ENCODE data around the gene GAPVD1. TPM values are rescaled to one million over a fixed set of nuclear protein-coding genes. Genes with fewer than 3 reads are reported as not detected.

Gene GAPVD1
- polyA plus RNA-seq, 3 donors from 2014 or later: 18.1 to 53.3 (median 28.7) TPM

GRCh38 chr9:125376261-125377226 is 114.9 kb downstream of the GAPVD1 start:
- H3K4me1 Mint-ChIP-seq: peaks cover 6 to 10% of the 10 kb centered on the region in 2 donors
- no peaks in the 10 kb centered on the region for H3K36me3 Mint-ChIP-seq
- H3K9me3 Mint-ChIP-seq: no peaks in the 10 kb centered on the region
- H3K4me3 Mint-ChIP-seq: no peak overlapping the region
- no peak overlapping the region for H3K27ac Mint-ChIP-seq
- DNase-seq: no peak
- peaks cover 3 to 11% (median 5%) of the 10 kb centered on the region in 3 donors for H3K27me3 Mint-ChIP-seq (ENCODE audit: low read depth in 3 of 3)

- H3K4me1 Mint-ChIP-seq: peaks cover 6 to 10% of the 10 kb centered on the region in 2 donors
- peaks cover 3 to 11% (median 5%) of the 10 kb centered on the region in 3 donors for H3K27me3 Mint-ChIP-seq (ENCODE audit: low read depth in 3 of 3)
- no peak overlapping the region for H3K4me3 Mint-ChIP-seq
- no peaks in the 10 kb centered on the region for H3K36me3 Mint-ChIP-seq
- DNase-seq: no peak
- no peaks in the 10 kb centered on the region for H3K9me3 Mint-ChIP-seq
- H3K27ac Mint-ChIP-seq: no peak overlapping the region
Observed at GRCh38 chr9:125377584-125378250, 116.1 kb downstream of the GAPVD1 start.

- Mint-ChIP-seq H3K9me3 (no peaks in the 10 kb centered on the region), H3K27me3 (ENCODE audit: low read depth in 3 of 3) (peaks cover 3 to 11% (median 4%) of the 10 kb centered on the region in 3 donors), H3K27ac (no peak overlapping the region), H3K4me1 (peaks cover 6 to 10% of the 10 kb centered on the region in 2 donors), H3K36me3 (no peaks in the 10 kb centered on the region), H3K4me3 (no peak overlapping the region)
- DNase-seq: no peak
Observed at GRCh38 chr9:125378778-125379177, 117.2 kb downstream of the GAPVD1 start.

GRCh38 chr9:125379208-125379607 is 117.6 kb downstream of the GAPVD1 start:
- Mint-ChIP-seq H3K9me3 (no peaks in the 10 kb centered on the region), H3K4me1 (peaks cover 6 to 10% of the 10 kb centered on the region in 2 donors), H3K27me3 (ENCODE audit: low read depth in 3 of 3) (peaks cover 3 to 11% (median 3%) of the 10 kb centered on the region in 3 donors), H3K27ac (no peak overlapping the region), H3K36me3 (no peaks in the 10 kb centered on the region), H3K4me3 (no peak overlapping the region)
- DNase-seq: no peak

- no peaks in the 10 kb centered on the region for H3K4me1 Mint-ChIP-seq
- H3K27ac Mint-ChIP-seq: no peak overlapping the region
- no peaks in the 10 kb centered on the region for H3K36me3 Mint-ChIP-seq
- H3K4me3 Mint-ChIP-seq: no peak overlapping the region
- no peak for DNase-seq
- H3K27me3 Mint-ChIP-seq (ENCODE audit: low read depth in 3 of 3): peaks cover 3 to 7% (median 5%) of the 10 kb centered on the region in 3 donors
- H3K9me3 Mint-ChIP-seq: no peaks in the 10 kb centered on the region
Observed at GRCh38 chr9:125380406-125380805, 118.8 kb downstream of the GAPVD1 start.

- Mint-ChIP-seq H3K36me3 (no peaks in the 10 kb centered on the region), H3K27ac (no peak overlapping the region), H3K9me3 (no peaks in the 10 kb centered on the region), H3K4me3 (no peak overlapping the region), H3K4me1 (no peaks in the 10 kb centered on the region), H3K27me3 (ENCODE audit: low read depth in 3 of 3) (peaks cover 1 to 4% (median 2%) of the 10 kb centered on the region in 3 donors)
- no peak for DNase-seq
Observed at GRCh38 chr9:125387861-125388524, 126.4 kb downstream of the GAPVD1 start.

- Mint-ChIP-seq H3K27me3 (ENCODE audit: low read depth in 3 of 3) (peaks cover 1 to 4% (median 2%) of the 10 kb centered on the region in 3 donors), H3K36me3 (no peaks in the 10 kb centered on the region), H3K4me3 (no peak overlapping the region), H3K27ac (no peak overlapping the region), H3K4me1 (no peaks in the 10 kb centered on the region), H3K9me3 (no peaks in the 10 kb centered on the region)
- no peak for DNase-seq
Observed at GRCh38 chr9:125388978-125389377, 127.4 kb downstream of the GAPVD1 start.

GRCh38 chr9:125391704-125392103 is 130.1 kb downstream of the GAPVD1 start:
- Mint-ChIP-seq H3K9me3 (no peaks in the 10 kb centered on the region), H3K4me1 (no peaks in the 10 kb centered on the region), H3K36me3 (no peaks in the 10 kb centered on the region), H3K27me3 (ENCODE audit: low read depth in 3 of 3) (peaks cover 0 to 8% (median 2%) of the 10 kb centered on the region in 3 donors), H3K4me3 (no peak overlapping the region), H3K27ac (no peak overlapping the region)
- DNase-seq: no peak

GRCh38 chr9:125393426-125393825 is 131.8 kb downstream of the GAPVD1 start:
- peaks cover 0 to 8% (median 4%) of the 10 kb centered on the region in 3 donors for H3K27me3 Mint-ChIP-seq (ENCODE audit: low read depth in 3 of 3)
- no peaks in the 10 kb centered on the region for H3K9me3 Mint-ChIP-seq
- H3K4me1 Mint-ChIP-seq: no peaks in the 10 kb centered on the region
- no peak for DNase-seq
- no peak overlapping the region for H3K27ac Mint-ChIP-seq
- no peak overlapping the region for H3K4me3 Mint-ChIP-seq
- no peaks in the 10 kb centered on the region for H3K36me3 Mint-ChIP-seq

- H3K27me3 Mint-ChIP-seq (ENCODE audit: low read depth in 3 of 3): peaks cover 2 to 7% (median 4%) of the 10 kb centered on the region in 3 donors
- no peaks in the 10 kb centered on the region for H3K4me1 Mint-ChIP-seq
Observed at GRCh38 chr9:125396799-125397198, 135.2 kb downstream of the GAPVD1 start.

GRCh38 chr9:125397736-125398135 is 136.1 kb downstream of the GAPVD1 start:
- no peaks in the 10 kb centered on the region for H3K4me1 Mint-ChIP-seq
- no peak overlapping the region for H3K4me3 Mint-ChIP-seq
- H3K27me3 Mint-ChIP-seq (ENCODE audit: low read depth in 3 of 3): peaks cover 2 to 7% (median 4%) of the 10 kb centered on the region in 3 donors
- H3K9me3 Mint-ChIP-seq: no peaks in the 10 kb centered on the region
- H3K36me3 Mint-ChIP-seq: no peaks in the 10 kb centered on the region
- H3K27ac Mint-ChIP-seq: no peak overlapping the region
- DNase-seq: no peak

More at GRCh38 chr9:125396799-125397198, 135.2 kb downstream of the GAPVD1 start:
- H3K9me3 Mint-ChIP-seq: no peaks in the 10 kb centered on the region
- DNase-seq: no peak
- no peaks in the 10 kb centered on the region for H3K36me3 Mint-ChIP-seq
- no peak overlapping the region for H3K27ac Mint-ChIP-seq
- H3K4me3 Mint-ChIP-seq: no peak overlapping the region

GRCh38 chr9:125398243-125398642 is 136.6 kb downstream of the GAPVD1 start:
- Mint-ChIP-seq H3K36me3 (no peaks in the 10 kb centered on the region), H3K9me3 (no peaks in the 10 kb centered on the region), H3K27me3 (ENCODE audit: low read depth in 3 of 3) (peaks cover 2 to 7% (median 4%) of the 10 kb centered on the region in 3 donors), H3K27ac (no peak overlapping the region), H3K4me1 (no peaks in the 10 kb centered on the region), H3K4me3 (no peak overlapping the region)
- no peak for DNase-seq

- no peaks in the 10 kb centered on the region for H3K36me3 Mint-ChIP-seq
- no peak overlapping the region for H3K4me3 Mint-ChIP-seq
- no peaks in the 10 kb centered on the region for H3K4me1 Mint-ChIP-seq
- no peaks in the 10 kb centered on the region for H3K9me3 Mint-ChIP-seq
- peaks cover 2 to 4% (median 4%) of the 10 kb centered on the region in 3 donors for H3K27me3 Mint-ChIP-seq (ENCODE audit: low read depth in 3 of 3)
- no peak overlapping the region for H3K27ac Mint-ChIP-seq
- no peak for DNase-seq
Observed at GRCh38 chr9:125399165-125399564, 137.5 kb downstream of the GAPVD1 start.

- Mint-ChIP-seq H3K36me3 (no peaks in the 10 kb centered on the region), H3K4me1 (no peaks in the 10 kb centered on the region), H3K27ac (no peak overlapping the region), H3K27me3 (ENCODE audit: low read depth in 3 of 3) (peaks cover 2 to 4% (median 3%) of the 10 kb centered on the region in 3 donors), H3K4me3 (no peak overlapping the region), H3K9me3 (no peaks in the 10 kb centered on the region)
- DNase-seq: no peak
Observed at GRCh38 chr9:125399666-125400065, 138.0 kb downstream of the GAPVD1 start.
